PC-3 (cell line): Measurements from ENCODE around the gene CMKLR1.

Source experiments
- CTCF ChIP-seq: fragments of 300-600 bp; sonication (generic); conservative IDR thresholded peaks from 2 replicates; pipeline ENCODE4 v1.5.1; 2017; ENCODE audit warnings: antibody characterized with exemption, low read depth, mild to moderate bottlenecking, low read length
- EZH2 ChIP-seq: fragments of 300-600 bp; sonication (generic); IDR thresholded peaks from one replicate; pipeline ENCODE4 v1.6.1; 2017; ENCODE audit warnings: antibody characterized with exemption, mild to moderate bottlenecking, low read length; ENCODE audit not compliant: unreplicated experiment
- EZH2phosphoT487 ChIP-seq: fragments of 300-600 bp; sonication (generic); IDR thresholded peaks from 2 replicates; pipeline ENCODE4 v1.6.1; 2018; ENCODE audit warnings: mild to moderate bottlenecking, antibody characterized with exemption, low read length, borderline replicate concordance

- TF ChIP-seq CTCF = no peak
- TF ChIP-seq EZH2phosphoT487 = no peak
- no peak for TF ChIP-seq EZH2
Measured at GRCh38 chr12:108309674-108310312, 29.3 kb downstream of the CMKLR1 start.
